Activated CD4-positive, alpha-beta T cell treated with anti-CD3 and anti-CD28 coated beads, Interleukin-2, amount 50 U/mL, for 1 hour (primary cell): ENCODE results near the gene SHISAL1.

Experiments used
- DNase-seq: peaks from one replicate; pipeline ENCODE4 v3.0.0-alpha.2; 2020

SHISAL1 gene

DNA sequence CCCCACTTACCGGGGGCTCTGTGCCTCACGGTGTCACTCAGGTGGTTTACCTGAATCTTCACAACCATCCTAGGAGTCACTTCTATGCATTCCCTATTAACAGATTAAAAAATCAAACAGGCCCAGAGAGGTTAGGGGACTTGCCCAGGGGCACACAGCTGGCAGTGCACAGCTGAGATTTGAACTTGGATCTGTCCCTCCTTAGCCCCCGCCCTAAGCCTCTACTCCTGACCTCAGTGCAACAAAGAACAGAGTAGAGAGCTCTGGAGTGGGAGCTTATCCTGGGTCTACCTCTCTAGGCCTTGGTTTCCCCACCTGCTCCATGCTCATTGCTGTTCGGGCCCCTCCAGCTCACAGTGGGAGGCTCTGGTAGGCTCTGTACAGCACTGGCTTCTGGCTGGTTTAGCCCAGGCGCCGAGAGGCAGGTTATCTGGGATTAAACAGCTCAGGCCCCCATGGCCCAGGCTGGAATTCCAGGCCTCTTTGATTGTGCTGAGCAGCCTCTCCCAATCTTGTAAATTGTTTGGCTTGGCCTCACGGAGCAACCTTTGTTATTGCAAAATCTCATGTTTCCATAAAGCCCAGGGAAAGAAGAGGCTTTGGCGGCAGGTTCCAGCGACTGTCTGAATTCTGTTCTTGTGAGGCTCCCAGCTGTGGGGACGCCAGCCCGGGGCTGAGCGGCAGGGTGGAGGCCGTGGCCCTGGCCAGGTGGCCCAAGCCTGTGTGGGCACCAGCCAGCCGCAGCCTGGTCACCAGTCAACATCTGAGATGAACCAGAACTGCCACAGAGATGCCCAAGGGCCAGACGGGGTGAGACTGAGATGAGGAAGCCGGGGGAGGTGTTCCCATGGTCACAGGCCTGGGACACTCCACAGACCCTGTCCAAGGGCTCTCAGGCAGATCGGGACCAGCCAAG is 28.9 kb upstream of the SHISAL1 start:
- DNase-seq, result no peak

GRCh38 chr22:44340271-44341239 is 27.8 kb upstream of the SHISAL1 start:
- no peak for DNase-seq

DNA sequence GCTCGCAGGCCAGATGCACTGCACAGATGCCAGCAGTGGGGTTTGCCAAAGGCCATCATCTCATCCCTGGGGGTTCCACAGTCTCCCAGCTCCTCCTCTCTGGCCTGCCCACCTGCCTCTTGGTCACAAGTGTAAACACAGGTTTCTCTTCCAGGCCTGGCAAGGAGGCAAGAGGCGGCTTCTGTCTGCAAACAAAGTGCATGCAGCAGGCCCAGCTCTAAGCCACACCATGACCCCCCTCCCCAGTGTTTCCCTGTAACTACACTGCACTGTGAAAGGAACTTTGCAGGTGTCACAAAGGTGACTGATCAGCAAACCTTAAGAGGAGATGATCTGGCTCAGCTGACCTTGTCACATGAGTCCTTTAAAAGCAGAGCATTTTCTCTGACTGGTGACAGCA is 26.2 kb upstream of the SHISAL1 start:
- DNase-seq, result no peak

GRCh38 chr22:44338177-44338810 is 25.5 kb upstream of the SHISAL1 start:
- DNase-seq, result no peak

- DNase-seq, result no peak
Measured at GRCh38 chr22:44337678-44338004, 24.9 kb upstream of the SHISAL1 start.

- no peak for DNase-seq
Measured at GRCh38 chr22:44336962-44337677, 24.4 kb upstream of the SHISAL1 start.

DNA sequence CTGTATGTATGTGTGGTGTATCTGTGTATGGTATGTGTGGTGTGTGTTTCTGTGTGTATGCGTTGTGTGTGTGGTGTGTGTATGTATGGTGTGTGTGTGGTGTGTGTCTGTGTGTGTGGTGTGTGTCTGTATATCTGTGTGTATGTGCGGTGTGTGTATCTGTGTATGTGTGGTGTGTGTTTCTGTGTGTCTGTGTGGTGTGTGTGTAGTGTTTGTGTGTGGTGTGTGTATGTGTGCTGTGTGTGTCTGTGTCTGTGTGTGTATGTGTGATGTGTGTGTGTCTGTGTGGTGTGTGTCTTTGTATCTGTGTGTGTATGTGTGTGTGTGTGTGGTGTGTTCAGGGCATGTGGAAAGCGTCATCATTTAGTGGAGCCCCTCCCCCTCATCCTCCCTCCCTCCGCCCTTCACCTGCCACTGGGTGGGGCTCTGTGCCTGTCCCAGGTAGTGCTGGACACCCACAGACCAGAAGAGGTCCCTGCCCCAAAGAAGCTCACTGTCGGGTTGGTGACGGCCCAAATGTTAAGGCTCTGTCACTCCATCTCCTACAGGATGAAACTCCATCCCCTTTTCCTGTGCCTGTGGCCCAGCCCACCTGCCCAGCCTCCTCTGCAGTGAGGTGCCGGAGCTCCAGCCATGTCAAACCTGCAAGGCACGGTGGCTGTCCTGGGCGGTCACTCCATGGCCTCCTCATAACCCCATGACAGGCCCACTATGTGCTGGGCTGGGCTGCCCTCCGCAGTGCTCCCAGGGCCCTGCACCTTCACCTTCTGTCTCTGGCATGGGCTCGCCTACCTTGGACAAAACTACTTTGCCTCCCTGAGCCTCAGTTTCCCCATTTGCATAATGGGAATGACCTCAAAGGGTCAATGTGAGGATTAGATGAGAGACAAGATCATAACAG is 23.4 kb upstream of the SHISAL1 start:
- no peak for DNase-seq

GRCh38 chr22:44335066-44335839 is 22.5 kb upstream of the SHISAL1 start:
- DNase-seq, result no peak

GRCh38 chr22:44333847-44334635 is 21.3 kb upstream of the SHISAL1 start:
- DNase-seq, result no peak

GRCh38 chr22:44332946-44333345 is 20.2 kb upstream of the SHISAL1 start:
- no peak for DNase-seq

DNA sequence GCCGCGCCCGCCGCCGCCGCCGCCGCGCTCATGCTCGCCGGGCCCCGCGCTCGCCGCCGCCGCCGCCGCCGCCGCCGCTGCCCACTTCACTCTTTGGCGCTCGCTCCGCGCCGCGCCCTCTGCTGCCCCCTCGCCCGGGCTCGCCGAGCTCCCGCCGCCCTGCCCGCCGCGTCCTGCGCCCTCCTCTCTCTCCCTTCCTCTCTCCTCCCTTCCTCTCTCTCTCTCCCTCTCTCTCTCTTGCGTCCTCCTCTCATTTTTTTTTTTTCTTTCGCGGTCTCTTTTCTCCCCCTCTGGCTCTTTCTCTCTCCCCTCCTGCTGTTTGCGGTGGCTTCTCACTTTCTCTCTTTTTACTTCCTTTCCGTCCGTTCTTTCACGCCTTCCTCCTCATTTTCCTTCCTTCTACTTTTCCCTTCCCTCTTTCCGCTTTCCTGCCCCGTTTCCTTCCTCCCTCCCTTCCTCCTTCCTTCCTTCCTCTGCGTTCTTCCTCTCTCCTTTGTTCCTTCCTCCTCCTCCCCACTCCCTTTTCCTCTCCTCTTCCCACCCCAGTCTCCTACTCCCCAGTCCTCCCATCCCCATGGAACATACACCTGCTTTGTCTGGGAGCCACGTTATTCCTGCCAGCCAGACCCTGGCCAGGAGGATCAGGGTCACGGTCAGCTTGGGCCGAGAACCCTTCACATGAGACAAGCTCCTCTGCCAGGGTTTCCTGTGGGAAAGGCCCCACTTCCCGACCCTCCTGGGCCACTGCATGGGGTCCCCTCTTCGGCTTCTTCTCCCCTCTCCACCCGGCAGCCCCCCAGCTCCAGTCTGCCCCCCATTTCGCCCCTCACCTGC is 19.3 kb upstream of the SHISAL1 start:
- no peak for DNase-seq

GRCh38 chr22:44330744-44331660 is 18.3 kb upstream of the SHISAL1 start:
- no peak for DNase-seq

DNA sequence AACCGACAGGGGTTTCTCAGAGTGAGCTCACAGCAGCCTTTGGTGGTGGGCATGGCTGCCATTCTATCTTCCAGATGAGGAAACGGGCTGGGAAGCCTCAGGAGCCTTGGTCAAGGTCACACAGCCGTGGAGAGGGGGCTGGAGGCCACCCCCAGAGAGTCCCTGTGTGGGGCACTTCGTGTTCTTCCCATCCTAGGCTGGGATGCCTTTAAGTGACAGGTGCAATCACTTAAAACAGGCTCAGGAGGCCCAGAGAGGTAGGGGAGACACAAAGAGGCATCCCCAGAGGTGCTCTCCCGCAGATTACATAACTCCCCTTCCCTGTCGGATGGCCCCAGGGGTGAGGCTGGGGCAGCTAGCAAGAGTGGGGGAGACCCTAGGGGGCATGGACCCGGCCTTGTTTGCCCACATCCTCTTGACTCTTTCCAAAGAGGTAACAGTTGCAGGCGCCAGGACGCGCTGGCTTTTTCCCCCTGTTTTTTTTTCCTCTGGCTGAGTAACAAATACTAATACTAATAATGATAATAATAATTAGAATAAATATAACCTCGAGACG is 17.5 kb upstream of the SHISAL1 start:
- DNase-seq, result no peak

DNA sequence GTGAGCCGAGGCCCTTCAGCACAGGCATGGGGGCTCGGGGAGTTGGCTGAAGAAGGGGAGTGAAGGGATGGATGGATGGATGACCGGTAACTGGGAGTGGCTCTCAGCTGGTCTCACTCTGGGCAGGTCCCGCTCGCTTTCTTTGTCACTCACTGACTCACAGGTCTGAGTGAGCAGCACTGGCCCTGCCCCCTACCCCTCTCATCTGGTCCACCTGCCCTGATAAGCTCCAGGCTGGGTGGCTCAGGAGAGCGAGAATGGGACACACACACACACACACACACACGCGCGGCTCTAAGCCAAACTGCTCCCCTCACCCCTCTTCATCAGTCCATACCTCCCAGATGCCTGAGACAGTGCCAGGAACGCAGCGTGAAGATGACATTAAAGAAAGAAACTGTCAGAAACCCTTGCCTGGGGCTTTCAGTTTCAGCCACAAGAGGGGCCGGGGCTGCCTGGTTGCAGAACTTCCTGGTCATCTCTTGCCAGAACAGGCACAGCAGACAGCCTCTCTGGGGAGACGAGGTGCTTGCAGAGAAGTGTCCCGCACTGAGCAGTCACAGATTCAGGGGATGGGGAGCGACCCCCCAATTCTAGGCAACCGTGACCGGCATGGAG is 16.5 kb upstream of the SHISAL1 start:
- DNase-seq, result no peak

DNA sequence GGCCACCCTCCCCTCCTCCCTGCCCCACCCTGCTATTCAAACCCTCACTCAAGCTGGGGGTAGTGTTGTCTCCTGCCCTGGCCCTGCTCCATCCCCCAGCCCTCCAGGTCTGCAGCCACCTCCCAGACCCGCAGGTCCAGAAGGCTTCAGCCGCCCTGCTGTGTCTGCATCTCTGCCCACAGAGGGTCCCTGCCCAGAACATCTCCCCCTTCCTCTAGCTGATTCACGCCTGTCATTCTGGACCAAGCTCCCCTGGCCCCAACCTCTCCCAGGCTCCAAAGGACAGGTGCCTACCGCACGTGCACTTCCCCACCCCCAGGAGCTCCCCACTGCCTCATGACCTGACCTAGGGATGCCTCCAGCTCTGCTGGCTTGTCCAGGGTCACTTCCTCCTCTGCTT is 16.0 kb upstream of the SHISAL1 start:
- no peak for DNase-seq

GRCh38 chr22:44328326-44328725 is 15.6 kb upstream of the SHISAL1 start:
- no peak for DNase-seq

DNA sequence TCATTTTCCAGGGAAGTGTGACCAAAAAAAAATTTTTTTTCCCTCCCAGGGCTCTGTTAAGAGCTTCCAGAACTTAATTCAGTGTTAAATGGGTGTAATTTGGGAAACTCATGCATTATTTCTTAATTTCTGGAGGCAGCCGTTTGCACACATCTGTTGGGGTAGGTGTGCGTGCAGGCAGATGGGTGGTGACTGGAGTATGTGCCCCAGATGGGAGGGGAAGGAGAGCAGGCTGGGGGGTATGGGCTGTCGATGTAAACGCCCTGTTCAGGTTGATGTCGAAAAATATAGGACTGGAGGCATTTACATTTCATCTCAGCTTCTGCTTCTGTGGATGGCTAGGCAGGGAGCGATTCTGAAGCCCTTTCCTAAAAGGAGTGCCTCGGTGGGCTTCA is 13.7 kb upstream of the SHISAL1 start:
- DNase-seq, result no peak
